Anterior cingulate cortex (tissue), 58 donors: ENCODE measurements around the gene SOHLH1.

Source experiments
- DNase-seq, 58 donors: peaks; one replicate each; lab custom pipeline; 2025; lab: John Stamatoyannopoulos, UW

The SOHLH1 gene

DNA sequence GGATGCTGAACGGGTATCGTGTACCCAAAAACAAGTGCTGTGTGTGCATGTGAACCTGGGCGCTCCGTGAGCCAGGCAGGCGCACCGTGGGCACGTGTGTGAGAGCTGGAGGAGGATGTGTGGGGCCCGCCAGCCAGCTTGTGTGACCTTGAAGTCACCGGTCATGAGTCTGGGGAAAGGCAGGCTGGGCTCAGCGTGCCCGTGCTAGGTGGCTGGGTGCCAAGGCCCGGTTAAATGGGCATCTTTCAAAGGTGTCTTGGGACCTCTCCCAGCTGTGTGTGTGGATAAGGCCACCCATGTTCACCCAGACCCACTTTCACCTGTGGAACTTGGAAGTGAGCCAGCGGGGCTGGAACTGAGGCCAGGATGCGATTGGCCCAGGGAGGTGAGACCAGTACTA lies 6.1 kb upstream of the SOHLH1 start:
- DNase-seq: peak in 1 of 58 donors; percentile 46

DNA sequence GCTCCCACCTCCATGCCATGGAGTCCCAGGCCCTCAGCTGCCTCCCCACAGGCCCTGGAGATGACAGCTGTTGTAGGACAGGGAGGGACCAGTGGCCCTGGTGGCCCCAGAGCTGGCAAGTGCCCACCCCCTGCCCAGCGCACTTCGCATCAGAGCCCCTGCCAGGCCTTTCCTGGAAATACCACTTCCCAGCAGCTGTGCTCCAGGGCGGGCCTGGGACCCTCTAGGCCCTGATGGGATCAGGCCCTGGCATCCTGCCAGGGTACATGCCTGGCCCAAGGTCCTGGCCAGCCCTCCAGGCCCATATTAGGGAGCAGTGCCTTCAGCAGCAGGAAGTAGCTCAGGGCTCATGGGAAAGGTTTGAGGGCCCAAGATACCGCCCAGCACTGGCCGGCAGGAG lies 5.2 kb upstream of the SOHLH1 start:
- no peak for DNase-seq

- peak in 3 of 58 donors; percentile 9 to 13 (median 10) for DNase-seq
Measured at GRCh38 chr9:135703726-135704125, 4.4 kb upstream of the SOHLH1 start.

- peak in 29 of 58 donors; percentile 4 to 72 (median 26) for DNase-seq
Measured at GRCh38 chr9:135701959-135702721, 2.9 kb upstream of the SOHLH1 start, which contains the start of gene KCNT1. KCNT1 (plus strand) TSS chr9:135702185; CDS start chr9:135702259, 74 bp downstream.

- DNase-seq: no peak
Measured at GRCh38 chr9:135701067-135701958, 2.0 kb upstream of the SOHLH1 start.

DNA sequence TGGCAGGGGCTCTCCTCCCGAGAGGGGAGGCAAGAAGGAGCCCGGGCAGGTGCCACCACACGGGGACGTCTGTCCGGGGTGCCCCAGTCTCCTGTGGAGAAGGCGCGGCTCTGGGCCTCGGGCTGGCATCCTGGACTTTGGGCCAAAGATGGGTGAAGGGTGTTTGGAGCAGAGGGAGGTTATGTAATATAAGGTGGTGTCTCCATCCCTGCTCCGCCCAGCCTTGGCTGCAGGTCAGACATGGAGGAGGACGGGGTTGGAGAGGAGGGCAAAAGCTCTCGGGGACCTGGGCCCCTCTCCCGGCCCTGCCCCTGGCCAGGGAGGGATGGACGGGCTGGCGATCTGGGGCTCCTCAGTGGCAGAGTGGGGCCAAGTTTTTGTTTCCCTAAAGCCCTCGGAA lies 1.2 kb upstream of the SOHLH1 start:
- no peak for DNase-seq

DNA sequence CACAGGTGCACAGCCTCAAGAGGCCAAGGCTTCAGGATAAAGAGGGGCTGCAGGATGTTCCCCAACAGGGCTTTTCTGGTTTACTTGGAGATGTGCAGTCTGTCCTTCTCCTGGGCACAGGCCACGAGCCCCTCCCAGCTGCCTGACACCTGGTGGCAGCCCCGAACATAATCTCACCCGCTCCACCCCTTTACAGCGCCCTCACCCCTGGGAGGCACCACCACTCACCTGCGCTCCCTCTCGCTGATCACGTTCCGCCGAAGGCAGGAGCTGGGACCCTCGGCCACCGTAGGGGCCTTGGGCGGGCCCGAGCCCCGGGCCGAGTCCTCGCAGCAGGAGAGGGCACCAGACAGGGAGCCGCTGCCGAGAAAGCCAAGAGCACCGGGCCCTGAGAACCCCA lies 514 bp downstream of the SOHLH1 start:
- DNase-seq: no peak

- no peak for DNase-seq
Measured at GRCh38 chr9:135698236-135698635, 1.0 kb downstream of the SOHLH1 start.

DNA sequence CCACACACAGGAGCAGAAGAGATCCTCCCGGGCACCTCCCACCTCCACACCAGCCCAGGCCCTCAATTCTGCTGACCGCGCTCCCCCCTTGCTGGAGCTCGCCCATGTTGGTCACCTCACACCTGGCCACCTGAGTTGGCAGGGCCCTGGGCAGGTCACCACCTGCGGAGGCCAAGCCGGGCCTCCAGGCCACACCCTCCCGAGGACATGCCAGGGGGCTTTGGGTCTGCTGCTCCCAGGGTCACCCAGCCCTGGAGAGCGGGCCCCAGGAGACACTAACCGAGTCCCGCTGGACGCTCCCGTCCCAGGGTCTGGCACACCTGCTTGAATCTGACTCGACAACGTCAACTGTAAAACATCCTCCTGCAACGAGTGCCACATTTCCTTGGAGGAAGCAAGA lies 2.1 kb downstream of the SOHLH1 start:
- DNase-seq: no peak

- DNase-seq: no peak
Measured at GRCh38 chr9:135696446-135696845, 2.8 kb downstream of the SOHLH1 start.

DNA sequence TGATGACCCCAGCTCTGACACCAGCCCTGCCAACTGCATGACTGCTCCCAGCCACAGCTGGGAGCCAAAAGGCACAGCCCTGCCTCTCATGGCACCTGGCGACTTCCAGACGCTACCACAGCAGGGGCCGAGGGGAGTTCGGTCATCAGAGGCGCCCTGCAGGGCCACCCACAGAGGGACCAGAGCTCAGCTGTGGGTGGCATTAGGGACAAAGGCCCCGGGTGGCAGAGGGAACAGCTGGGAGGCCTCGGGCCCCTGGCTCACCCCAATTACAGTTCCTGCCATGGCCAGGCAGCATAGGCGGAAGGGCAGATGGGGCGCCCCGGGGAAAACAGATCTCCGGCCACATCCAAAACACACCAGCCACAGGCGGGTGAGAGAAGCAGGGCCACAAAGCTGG lies 3.6 kb downstream of the SOHLH1 start:
- DNase-seq: no peak

DNA sequence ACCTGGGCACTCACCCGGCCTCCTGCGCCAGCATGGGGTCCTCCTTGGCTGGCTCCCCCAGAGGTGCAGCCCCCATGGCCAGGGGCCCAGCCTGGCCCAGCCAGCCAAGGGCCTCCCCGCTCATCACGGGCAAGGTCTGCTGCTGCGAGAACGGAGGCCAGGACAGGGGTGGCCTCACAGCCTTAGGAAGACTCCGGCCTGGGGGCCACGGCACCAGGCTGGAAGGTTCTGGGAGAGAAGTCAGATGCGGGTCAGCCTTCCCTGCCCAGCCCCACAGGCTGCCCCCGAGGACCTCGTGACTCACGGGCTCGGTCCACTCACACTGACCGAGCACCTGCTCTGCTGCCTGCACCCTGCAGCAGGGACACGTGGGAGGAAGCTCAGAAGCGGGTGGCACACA lies 4.2 kb downstream of the SOHLH1 start:
- DNase-seq: no peak

- DNase-seq: no peak
Measured at GRCh38 chr9:135694414-135694813, 4.9 kb downstream of the SOHLH1 start.

- DNase-seq: no peak
Measured at GRCh38 chr9:135693771-135694170, 5.5 kb downstream of the SOHLH1 start.

GRCh38 chr9:135693265-135693664 lies 6.0 kb downstream of the SOHLH1 start:
- peak in 39 of 58 donors; percentile 9 to 84 (median 43) for DNase-seq

GRCh38 chr9:135692410-135692809 lies 6.9 kb downstream of the SOHLH1 start:
- DNase-seq: peak in 22 of 58 donors; percentile 10 to 68 (median 32)

DNA sequence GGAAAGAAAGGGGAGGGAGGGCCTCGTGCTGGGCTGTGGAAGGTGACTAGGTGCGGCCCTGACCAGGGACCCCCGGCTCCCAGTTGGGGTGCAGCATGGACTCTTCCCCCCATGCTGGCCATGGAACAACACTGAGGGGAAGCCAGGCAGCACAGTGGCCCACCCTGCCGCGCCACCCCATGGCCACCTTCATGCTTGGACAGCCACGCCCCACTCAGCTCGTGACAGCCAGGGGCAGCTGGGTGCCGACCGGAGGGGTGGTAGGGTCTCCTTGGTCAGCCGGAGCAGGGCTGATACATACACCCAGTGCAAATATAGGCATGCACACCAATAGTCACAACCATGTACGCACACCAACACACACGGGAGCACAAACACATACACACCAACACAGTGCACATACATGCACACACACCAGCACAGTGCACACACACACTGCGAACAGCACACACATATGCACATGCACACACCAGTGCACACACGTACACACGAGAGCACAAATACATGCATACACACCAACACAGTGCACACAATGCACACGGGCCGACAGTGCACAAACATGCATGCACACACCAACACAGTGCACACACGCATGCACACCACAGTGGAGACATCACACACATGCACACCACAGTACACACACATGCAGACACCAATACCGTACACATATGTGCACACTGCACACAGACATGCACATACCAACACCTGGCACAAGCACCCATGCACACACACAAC lies 8.3 kb downstream of the SOHLH1 start:
- DNase-seq: no peak

- DNase-seq: peak in 5 of 58 donors; percentile 5 to 26 (median 16)
Measured at GRCh38 chr9:135689011-135689410, 10.3 kb downstream of the SOHLH1 start.

DNA sequence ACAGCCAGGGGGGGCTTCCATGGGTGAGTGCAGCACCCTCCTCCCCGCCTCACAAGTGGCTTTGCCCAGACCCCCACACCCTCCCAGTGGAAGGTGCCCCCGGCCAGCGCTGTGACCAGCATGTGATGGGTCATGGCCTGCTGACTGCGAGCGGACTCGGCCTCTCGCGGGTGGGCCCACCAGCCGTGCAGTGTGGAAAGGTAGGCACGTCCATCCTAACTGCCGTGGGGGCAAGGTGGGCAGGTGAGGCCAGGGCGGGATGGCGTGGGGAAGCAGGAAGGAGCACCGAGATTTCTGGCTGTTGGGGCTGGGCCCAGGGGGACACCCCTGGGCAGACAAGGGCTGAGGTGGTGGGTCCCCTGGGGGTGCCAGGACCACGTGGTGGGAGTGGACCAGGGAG lies 12.1 kb downstream of the SOHLH1 start:
- no peak for DNase-seq

DNA sequence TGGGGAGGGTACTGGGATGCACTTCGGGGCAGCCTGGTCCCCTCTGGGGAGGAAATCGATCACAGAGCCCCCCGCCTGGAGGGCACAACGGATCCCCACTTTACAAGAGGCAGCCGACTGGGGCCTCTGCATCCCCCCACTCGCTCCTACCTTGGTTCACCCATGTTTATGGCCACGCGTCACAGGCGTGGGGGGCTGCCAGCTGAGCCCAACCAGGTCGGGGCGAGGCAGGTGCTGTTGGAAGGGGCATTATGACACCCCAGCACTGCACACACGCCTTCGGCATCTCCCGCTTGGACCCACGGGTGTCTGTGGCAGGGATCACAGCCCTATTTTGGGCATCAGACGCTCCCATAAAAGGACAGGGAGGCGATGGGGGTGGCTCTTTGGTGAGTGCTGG lies 14.6 kb downstream of the SOHLH1 start:
- DNase-seq: no peak
